IMR-90 (cell line): ENCODE results near the gene MT1H. TPM values are rescaled to one million over a fixed set of nuclear protein-coding genes. Genes with fewer than 3 reads are reported as not detected.
A peak's percentile ranks its signal among the peaks of the same experiment; 100 is the strongest.

Source experiments
- ATAC-seq: fragments of 200-7000 bp; cut with Tn5 transposase; 2 replicates; pipeline ENCODE4 v1.9.1; 2020; ENCODE audit warnings: low read depth, mild to moderate bottlenecking, moderate library complexity
- BruUV-seq: library from RNA; stranded (reverse); fragments of 400-500 nt; replicated peaks from 2 replicates; lab custom pipeline; 2021; lab: Mats Ljungman, UMichigan
- CTCF ChIA-PET: fragments of 300-600 bp; formaldehyde crosslinking; extraction: SDS; loops from one replicate; lab custom pipeline; 2021; ENCODE audit warnings: antibody characterized with exemption; lab: Yijun Ruan, JAX
- POLR2A ChIA-PET: fragments of 300-600 bp; sonication (Branson Sonifier 250); formaldehyde crosslinking; loops from one replicate; lab custom pipeline; 2022; ENCODE audit warnings: antibody characterized with exemption; ENCODE audit not compliant: unreplicated experiment; lab: Charles Lee
- DNase-seq: peaks from one replicate; pipeline ENCODE4 v3.0.0; 2013
- H2AFZ ChIP-seq: replicated peaks from 2 replicates; pipeline ENCODE3; 2013; ENCODE audit warnings: low read length, mild to moderate bottlenecking; ENCODE audit not compliant: poor library complexity
- H2AK5ac ChIP-seq: 2 replicates; pipeline ENCODE4 v1.6.1; 2013; ENCODE audit warnings: low read depth, low read length, inconsistent platforms
- H2AK9ac ChIP-seq: replicated peaks from 2 replicates; pipeline ENCODE3; 2013; ENCODE audit warnings: mild to moderate bottlenecking, low read depth, low read length, moderate library complexity; ENCODE audit not compliant: poor library complexity
- H2BK120ac ChIP-seq: 2 replicates; pipeline ENCODE4 v1.6.1; 2013; ENCODE audit warnings: low read depth, low read length, inconsistent platforms
- H2BK15ac ChIP-seq: 3 replicates; pipeline ENCODE4 v1.6.1; 2013; ENCODE audit warnings: low read depth, low read length, inconsistent platforms
- H2BK20ac ChIP-seq: 2 replicates; pipeline ENCODE4 v1.6.1; 2013; ENCODE audit warnings: low read depth, mild to moderate bottlenecking, inconsistent platforms, low read length, moderate library complexity
- H2BK5ac ChIP-seq: 2 replicates; pipeline ENCODE4 v1.6.1; 2013; ENCODE audit warnings: mild to moderate bottlenecking, low read depth, low read length, inconsistent platforms; ENCODE audit not compliant: poor library complexity, severe bottlenecking
- H3K14ac ChIP-seq: replicated peaks from 2 replicates; pipeline ENCODE4 v1.6.1; 2013; ENCODE audit warnings: low read depth, low read length, inconsistent platforms
- H3K18ac ChIP-seq: 2 replicates; pipeline ENCODE4 v1.6.1; 2013; ENCODE audit warnings: low read depth, low read length, control low read depth
- H3K23ac ChIP-seq: 2 replicates; pipeline ENCODE4 v1.6.1; 2013; ENCODE audit warnings: low read depth, low read length, inconsistent platforms
- H3K27ac ChIP-seq: 2 replicates; pipeline ENCODE4 v1.5.1; 2013; ENCODE audit warnings: mild to moderate bottlenecking, control low read depth, low read length; ENCODE audit not compliant: insufficient read depth
- H3K27me3 ChIP-seq: 2 replicates; pipeline ENCODE4 v1.6.1; 2013; ENCODE audit warnings: low read length; ENCODE audit not compliant: control insufficient read depth, insufficient read depth
- H3K36me3 ChIP-seq: 2 replicates; pipeline ENCODE4 v1.6.1; 2013; ENCODE audit warnings: low read length, mixed read lengths; ENCODE audit not compliant: control insufficient read depth, insufficient read depth
- H3K4ac ChIP-seq: 2 replicates; pipeline ENCODE4 v1.6.1; 2013; ENCODE audit warnings: low read depth, low read length, inconsistent platforms
- H3K4me1 ChIP-seq: 2 replicates; pipeline ENCODE4 v1.6.1; 2013; ENCODE audit warnings: low read length, mixed read lengths; ENCODE audit not compliant: control insufficient read depth, insufficient read depth
- H3K4me2 ChIP-seq: 2 replicates; pipeline ENCODE4 v1.6.1; 2013; ENCODE audit warnings: low read depth, mild to moderate bottlenecking, control low read depth, low read length, moderate library complexity
- H3K4me3 ChIP-seq: 2 replicates; pipeline ENCODE4 v1.5.1; 2013; ENCODE audit warnings: low read depth, mild to moderate bottlenecking, control low read depth, low read length, moderate library complexity; ENCODE audit not compliant: insufficient read depth
- H3K56ac ChIP-seq: 2 replicates; pipeline ENCODE4 v1.6.1; 2013; ENCODE audit warnings: low read length, inconsistent platforms; ENCODE audit not compliant: insufficient read depth; ENCODE audit errors: extremely low read depth
- H3K79me1 ChIP-seq, 2 experiments: 2 replicates each; pipeline ENCODE4 v1.6.1; 2013; ENCODE audit warnings: low read length in 2 of 2, inconsistent platforms in 1 of 2, low read depth in 1 of 2
- H3K9ac ChIP-seq: 2 replicates; pipeline ENCODE4 v1.6.1; 2013; ENCODE audit warnings: low read depth, low read length, control low read depth
- H3K9me1 ChIP-seq: 2 replicates; pipeline ENCODE4 v1.6.1; 2013; ENCODE audit warnings: low read length, inconsistent platforms; ENCODE audit not compliant: insufficient read depth
- H3K9me3 ChIP-seq: 2 replicates; pipeline ENCODE4 v1.6.1; 2013; ENCODE audit warnings: low read length; ENCODE audit not compliant: control insufficient read depth, insufficient read depth
- H4K20me1 ChIP-seq: 2 replicates; pipeline ENCODE4 v1.6.1; 2013; ENCODE audit warnings: low read length, inconsistent platforms; ENCODE audit not compliant: insufficient read depth
- H4K5ac ChIP-seq: 2 replicates; pipeline ENCODE4 v1.6.1; 2013; ENCODE audit warnings: mild to moderate bottlenecking, low read depth, low read length, control low read depth
- H4K8ac ChIP-seq, 2 experiments: 2 replicates each; pipeline ENCODE4 v1.6.1; 2013; ENCODE audit warnings: low read depth in 2 of 2, low read length in 2 of 2, control low read depth in 1 of 2, inconsistent platforms in 1 of 2
- H4K91ac ChIP-seq: 2 replicates; pipeline ENCODE4 v1.6.1; 2013; ENCODE audit warnings: low read depth, low read length, inconsistent platforms; ENCODE audit not compliant: insufficient read depth
- BHLHE40 ChIP-seq: fragments of 150-350 bp; IDR thresholded peaks from 2 replicates; pipeline ENCODE4 v1.6.1; 2016; ENCODE audit warnings: mild to moderate bottlenecking, low read depth, low read length
- CHD1 ChIP-seq: IDR thresholded peaks from 2 replicates; pipeline ENCODE4 v1.6.1; 2012; ENCODE audit warnings: low read depth, low read length, improper control_type of control experiment
- ELK1 ChIP-seq: fragments of 150-350 bp; IDR thresholded peaks from 2 replicates; pipeline ENCODE4 v1.6.1; 2016; ENCODE audit warnings: low read depth, mild to moderate bottlenecking, low read length, moderate library complexity, borderline replicate concordance
- MAZ ChIP-seq: IDR thresholded peaks from 2 replicates; pipeline ENCODE4 v1.6.1; 2012; ENCODE audit warnings: low read depth, mild to moderate bottlenecking, low read length, improper control_type of control experiment, moderate library complexity, borderline replicate concordance
- RFX5 ChIP-seq: IDR thresholded peaks from 2 replicates; pipeline ENCODE4 v1.8.0; 2012; ENCODE audit warnings: low read depth, mild to moderate bottlenecking, low read length, moderate library complexity
- WGBS, 2 experiments: methylation state at CpG; one replicate each; pipeline versions ENCODE4 v1.1.5 to v1.1.7; 2013; ENCODE audit warnings: missing lambda C conversion rate in 2 of 2; ENCODE audit not compliant: insufficient read length in 1 of 2; ENCODE audit errors: extremely low coverage in 2 of 2; 5-methylcytosine and 5-hydroxymethylcytosine counted together
- dilution Hi-C: fragments of 300-500 bp; cut with HindIII; formaldehyde crosslinking; loops from one replicate; pipeline ENCODE4 v1.14.3; 2018; ENCODE audit warnings: low sequenced_read_pairs; ENCODE audit not compliant: unreplicated experiment
- in situ Hi-C: fragments of 300-500 bp; cut with MboI; formaldehyde crosslinking; loops from 3 replicates; pipeline ENCODE4 v1.14.3; 2019; ENCODE audit warnings: low sequenced_read_pairs, inconsistent platforms, mixed read lengths
- intact Hi-C: fragments of 100-400 bp; cut with micrococcal nuclease; formaldehyde crosslinking; loops from 2 replicates; pipeline ENCODE4 v1.10.0; 2022
- polyA plus RNA-seq, 3 experiments: library from polyadenylated mRNA; depleted of rRNA; stranded (reverse); fragments of >200 nt; gene quantifications; 2 replicates each; pipeline ENCODE4 v1.2.3, GENCODE V29; 2012; ENCODE audit warnings: low replicate concordance in 1 of 3
- total RNA-seq: library from RNA; depleted of rRNA; stranded (reverse); fragments of >200 nt; gene quantifications from 2 replicates; pipeline ENCODE4 v1.2.3, GENCODE V29; 2012

MT1H gene
- total and polyA plus RNA-seq, 2 of the 4 experiments (the other 2 are of a cell fraction): not detected

GRCh38 chr16:56669005-56669839, at the start of gene MT1H (continued):
- TF ChIP-seq ELK1 (no peak), CHD1 (no peak)

- ATAC-seq: no peak
Measured at GRCh38 chr16:56620339-56620897, 49.2 kb upstream of the MT1H start.

More at GRCh38 chr16:56620339-56620897, 49.2 kb upstream of the MT1H start:
- H3K14ac ChIP-seq: no peak overlapping the region
- H3K4me3 ChIP-seq: no peak overlapping the region
- H3K79me1 ChIP-seq: peaks cover 3 to 21% of the 10 kb centered on the region in 2 experiments; a peak in 3 of 4 replicates
- no peak overlapping the region for H2BK120ac ChIP-seq
- peaks cover 16% of the 10 kb centered on the region for H3K4me1 ChIP-seq
- H3K23ac ChIP-seq: no peak overlapping the region
- no peaks in the 10 kb centered on the region for H4K20me1 ChIP-seq
- dilution Hi-C loops: no loop called here
- H3K36me3 ChIP-seq: no peaks in the 10 kb centered on the region
- WGBS, 2 experiments: 100% methylated on average over 2 of the region's 8 CpGs; no CpG with 5 or more reads in 1 of the 2 experiments
- intact Hi-C loops: no loop called here
- H3K9ac ChIP-seq: no peak overlapping the region
- no peak overlapping the region for H2AFZ ChIP-seq
- POLR2A ChIA-PET: no interaction called here
- H4K5ac ChIP-seq: no peak overlapping the region
- CTCF ChIA-PET: no interaction called here
- no peak overlapping the region for H4K8ac ChIP-seq
- peak overlapping the region; percentile 36; the same call in 1 of the 2 replicates for H2AK5ac ChIP-seq
- H2AK9ac ChIP-seq: no peak overlapping the region
- H3K27me3 ChIP-seq: no peaks in the 10 kb centered on the region
- H3K9me1 ChIP-seq: peaks cover 13% of the 10 kb centered on the region
- H3K56ac ChIP-seq: no peak overlapping the region
- no peak overlapping the region for H2BK15ac ChIP-seq
- no TSS peak for BruUV-seq
- in situ Hi-C loops: no loop called here
- TF ChIP-seq MAZ (no peak), RFX5 (no peak), BHLHE40 (no peak)
- H3K4me2 ChIP-seq: no peak overlapping the region
- no peak overlapping the region for H2BK5ac ChIP-seq
- H3K4ac ChIP-seq: 0 out of 2 replicates have a peak overlapping the region, but pooled peaks have one; percentile 25
- no peak overlapping the region for H4K91ac ChIP-seq
- H2BK20ac ChIP-seq: no peak overlapping the region
- H3K9me3 ChIP-seq: no peaks in the 10 kb centered on the region
- H3K18ac ChIP-seq: no peak overlapping the region
- no peak for DNase-seq
- H3K27ac ChIP-seq: no peak overlapping the region
